Activated naive CD8-positive, alpha-beta T cell (primary cell): ENCODE measurements around the gene RSPH9.
"Not testable (repeated sequence)": the region's sequence is repeated elsewhere in the genome, so short reads cannot be mapped to it uniquely, and the experiment has no call there.

Experiments
- H3K27ac Mint-ChIP-seq: one replicate; pipeline ENCODE4 v1.8.0; 2021; ENCODE audit warnings: mixed read lengths
- H3K27me3 Mint-ChIP-seq: one replicate; pipeline ENCODE4 v1.8.0; 2021; ENCODE audit warnings: mixed read lengths
- H3K36me3 Mint-ChIP-seq: one replicate; pipeline ENCODE4 v1.8.0; 2021; ENCODE audit warnings: mixed read lengths
- H3K4me1 Mint-ChIP-seq: one replicate; pipeline ENCODE4 v1.8.0; 2021; ENCODE audit warnings: low read depth, mixed read lengths
- H3K4me3 Mint-ChIP-seq: one replicate; pipeline ENCODE4 v1.8.0; 2021; ENCODE audit warnings: mild to moderate bottlenecking, mixed read lengths
- H3K9me3 Mint-ChIP-seq: one replicate; pipeline ENCODE4 v1.8.0; 2021; ENCODE audit warnings: low read depth, mixed read lengths

The RSPH9 gene

GRCh38 chr6:43682724-43683429 lies 38.0 kb downstream of the RSPH9 start:
- Mint-ChIP-seq H3K27ac (peak overlapping the region; percentile 3), H3K36me3 (no peaks in the 10 kb centered on the region), H3K9me3 (no peaks in the 10 kb centered on the region), H3K4me3 (no peak overlapping the region), H3K27me3 (no peaks in the 10 kb centered on the region), H3K4me1 (peaks cover 49% of the 10 kb centered on the region)

- no peak overlapping the region for H3K4me3 Mint-ChIP-seq
- peaks cover 55% of the 10 kb centered on the region for H3K4me1 Mint-ChIP-seq
- no peak overlapping the region for H3K27ac Mint-ChIP-seq
- no peaks in the 10 kb centered on the region for H3K36me3 Mint-ChIP-seq
- no peaks in the 10 kb centered on the region for H3K27me3 Mint-ChIP-seq
- H3K9me3 Mint-ChIP-seq = no peaks in the 10 kb centered on the region
Observed at GRCh38 chr6:43683708-43684455, 39.0 kb downstream of the RSPH9 start.

GRCh38 chr6:43687079-43687436 lies 42.2 kb downstream of the RSPH9 start:
- peaks cover 52% of the 10 kb centered on the region for H3K4me1 Mint-ChIP-seq
- no peaks in the 10 kb centered on the region for H3K27me3 Mint-ChIP-seq
- no peaks in the 10 kb centered on the region for H3K9me3 Mint-ChIP-seq
- H3K4me3 Mint-ChIP-seq = peak overlapping the region; percentile 96
- H3K36me3 Mint-ChIP-seq = no peaks in the 10 kb centered on the region
- peak overlapping the region; percentile 89 for H3K27ac Mint-ChIP-seq

GRCh38 chr6:43687437-43688347 lies 42.9 kb downstream of the RSPH9 start, which contains the start of gene MRPS18A:
Gene MRPS18A, minus strand, starts transcription at chr6:43687791. Its CDS starts 12 bp downstream, at chr6:43687779.
- H3K27me3 Mint-ChIP-seq = no peaks in the 10 kb centered on the region

GRCh38 chr6:43689421-43689820 lies 44.6 kb downstream of the RSPH9 start:
- H3K9me3 Mint-ChIP-seq = no peaks in the 10 kb centered on the region
- H3K4me1 Mint-ChIP-seq = peaks cover 31% of the 10 kb centered on the region
- no peak overlapping the region for H3K27ac Mint-ChIP-seq
- no peaks in the 10 kb centered on the region for H3K27me3 Mint-ChIP-seq
- no peaks in the 10 kb centered on the region for H3K36me3 Mint-ChIP-seq
- H3K4me3 Mint-ChIP-seq = peak overlapping the region; percentile 17

More at GRCh38 chr6:43687437-43688347, 42.9 kb downstream of the RSPH9 start, which contains the start of gene MRPS18A:
- Mint-ChIP-seq H3K27ac (peak within 1 kb of the TSS; percentile 89), H3K4me3 (peak within 1 kb of the TSS; percentile 96), H3K4me1 (peaks cover 48% of the 10 kb centered on the region), H3K9me3 (no peaks in the 10 kb centered on the region), H3K36me3 (no peaks in the 10 kb centered on the region)

- Mint-ChIP-seq H3K9me3 (no peaks in the 10 kb centered on the region), H3K4me3 (no peak overlapping the region), H3K27ac (no peak overlapping the region), H3K4me1 (no peaks in the 10 kb centered on the region), H3K36me3 (no peaks in the 10 kb centered on the region), H3K27me3 (no peaks in the 10 kb centered on the region)
Observed at GRCh38 chr6:43695215-43695966, 50.6 kb downstream of the RSPH9 start.

- H3K9me3 Mint-ChIP-seq = no peaks in the 10 kb centered on the region
- no peak overlapping the region for H3K27ac Mint-ChIP-seq
- no peak overlapping the region for H3K4me3 Mint-ChIP-seq
- no peaks in the 10 kb centered on the region for H3K36me3 Mint-ChIP-seq
- no peaks in the 10 kb centered on the region for H3K4me1 Mint-ChIP-seq
- no peaks in the 10 kb centered on the region for H3K27me3 Mint-ChIP-seq
Observed at GRCh38 chr6:43695967-43696291, 51.1 kb downstream of the RSPH9 start.

- H3K9me3 Mint-ChIP-seq = no peaks in the 10 kb centered on the region
- no peak overlapping the region for H3K4me3 Mint-ChIP-seq
- H3K36me3 Mint-ChIP-seq = no peaks in the 10 kb centered on the region
- H3K27me3 Mint-ChIP-seq = peaks cover 2% of the 10 kb centered on the region
- H3K4me1 Mint-ChIP-seq = no peaks in the 10 kb centered on the region
- no peak overlapping the region for H3K27ac Mint-ChIP-seq
Observed at GRCh38 chr6:43697421-43697820, 52.6 kb downstream of the RSPH9 start.

GRCh38 chr6:43698584-43699349 lies 53.9 kb downstream of the RSPH9 start:
- Mint-ChIP-seq H3K4me3 (no peak overlapping the region), H3K4me1 (no peaks in the 10 kb centered on the region), H3K27ac (no peak overlapping the region), H3K27me3 (peaks cover 5% of the 10 kb centered on the region), H3K9me3 (no peaks in the 10 kb centered on the region), H3K36me3 (no peaks in the 10 kb centered on the region)

- Mint-ChIP-seq H3K9me3 (no peaks in the 10 kb centered on the region), H3K4me3 (no peak overlapping the region), H3K27me3 (peaks cover 5% of the 10 kb centered on the region), H3K36me3 (no peaks in the 10 kb centered on the region), H3K27ac (no peak overlapping the region), H3K4me1 (no peaks in the 10 kb centered on the region)
Observed at GRCh38 chr6:43699564-43700186, 54.8 kb downstream of the RSPH9 start.

- not testable (repeated sequence) for H3K4me1 Mint-ChIP-seq, H3K36me3 Mint-ChIP-seq, H3K27ac Mint-ChIP-seq, H3K9me3 Mint-ChIP-seq, H3K4me3 Mint-ChIP-seq, H3K27me3 Mint-ChIP-seq
Observed at GRCh38 chr6:43700939-43701560, 56.2 kb downstream of the RSPH9 start.

- H3K27ac Mint-ChIP-seq = no peak overlapping the region
- H3K9me3 Mint-ChIP-seq = no peaks in the 10 kb centered on the region
- H3K36me3 Mint-ChIP-seq = no peaks in the 10 kb centered on the region
- H3K27me3 Mint-ChIP-seq = peaks cover 8% of the 10 kb centered on the region
- no peaks in the 10 kb centered on the region for H3K4me1 Mint-ChIP-seq
- H3K4me3 Mint-ChIP-seq = no peak overlapping the region
Observed at GRCh38 chr6:43702171-43702533, 57.3 kb downstream of the RSPH9 start.
